Adrenal gland (tissue), 12 donors: ENCODE measurements around the gene SRPK2. TPM values are rescaled to one million over a fixed set of nuclear protein-coding genes. Genes with fewer than 3 reads are reported as not detected.

Source experiments
- DNase-seq, 7 donors: peaks; one replicate each; pipeline ENCODE4 v3.0.0-alpha.2; 2019 to 2020
- H3K27ac ChIP-seq, 5 donors: fragments of 200-600 bp; sonication (generic) in 4 of 5; 1 replicate in 3 of 5; 2 replicates in 2 of 5; pipeline versions ENCODE4 v1.5.1 to v1.8.0; 2016 to 2020; ENCODE audit warnings: mild to moderate bottlenecking in 1 of 5
- H3K27me3 ChIP-seq: fragments of 200-600 bp; 2 replicates; pipeline ENCODE4 v1.8.0; 2021
- H3K36me3 ChIP-seq, 2 donors: fragments of 200-600 bp; replicated peaks in 1 of 2; 1 replicate in 1 of 2; 2 replicates in 1 of 2; pipeline versions ENCODE4 v1.5.1 to v1.8.0; 2018 to 2022
- H3K4me1 ChIP-seq, 2 donors: fragments of 200-600 bp; replicated peaks in 1 of 2; 1 replicate in 1 of 2; 2 replicates in 1 of 2; pipeline versions ENCODE4 v1.5.1 to v1.8.0; 2018 to 2021
- H3K4me3 ChIP-seq, 4 donors: fragments of 200-600 bp; sonication (generic) in 3 of 4; one replicate each; pipeline ENCODE4 v1.5.1; 2016 to 2018
- H3K9me3 ChIP-seq, 3 donors: fragments of 200-600 bp; sonication (generic) in 1 of 3; replicated peaks in 1 of 3; 1 replicate in 2 of 3; 2 replicates in 1 of 3; pipeline versions ENCODE4 v1.5.1 to v1.8.0; 2016 to 2021
- POLR2A ChIP-seq, 2 donors: fragments of 450-650 bp; IDR thresholded peaks; one replicate each; pipeline ENCODE4 v1.6.1; 2017; ENCODE audit warnings: antibody characterized with exemption in 2 of 2, mild to moderate bottlenecking in 2 of 2, moderate library complexity in 1 of 2
- WGBS, 4 donors: extraction: QIAGEN DNeasy Blood & Tissue Kit in 2 of 4; methylation state at CpG; one replicate each; pipeline versions ENCODE4 v1.1.5 to v1.1.7; 2013 to 2017; 5-methylcytosine and 5-hydroxymethylcytosine counted together
- intact Hi-C, 2 donors: fragments of 100-400 bp; cut with DNase I; formaldehyde crosslinking; loops; one replicate each; pipeline versions ENCODE4 v1.14.1 to v1.15.0; 2022 to 2023
- polyA plus RNA-seq, 3 donors: library from polyadenylated mRNA; stranded (reverse); fragments of 200-250 nt in 2 of 3; fragments of 350-450 nt in 1 of 3; fragmentation: Illumina TruSeq in 1 of 3; extraction: RNeasy Lipid Tissue Mini Kit (QIAGEN cat#74804) in 1 of 3; gene quantifications; one replicate each; pipeline ENCODE4 v1.2.3, GENCODE V29; 2013 to 2014
- total RNA-seq, 9 donors: library from RNA; depleted of rRNA in 4 of 9; stranded (reverse); fragments of >200 nt in 4 of 9; fragments of 120-200 nt in 1 of 9; fragmentation: NEBNext Ultra II Directional in 1 of 9; extraction: Animal tissue kit (Norgen Biotek cat#: 25700) in 1 of 9; gene quantifications; one replicate each; pipeline versions ENCODE4 v1.1.0 to v1.2.4, GENCODE V29; 2013 to 2023
- TF ChIP-seq, protein P1 (sequence below), 6 experiments: fragments of 450-650 bp in 4 of 6; fragments of 200-600 bp in 2 of 6; sonication (generic) in 1 of 6; IDR thresholded peaks; 1 replicate in 5 of 6; 2 replicates in 1 of 6; pipeline versions ENCODE4 v1.5.1 to v1.8.0; 2016 to 2021; ENCODE audit warnings: antibody characterized with exemption in 6 of 6, mild to moderate bottlenecking in 2 of 6, moderate library complexity in 1 of 6
- donor health status: healthy with polysubstance abuse.
- donor health status: Bipolar disorder and iron deficiency.
- donor health status: DM: yes; HTN: yes; CAD: no.
- donor health status: DM: no; HTN: no; CAD: no.
- donor health status: DM: no; HTN: no; CAD: no.
- donor health status: DM: yes; HTN: yes; CAD: no.

The SRPK2 gene
- total and polyA plus RNA-seq, 12 donors = 7.3 to 64.7 (median 36.6) TPM

DNA sequence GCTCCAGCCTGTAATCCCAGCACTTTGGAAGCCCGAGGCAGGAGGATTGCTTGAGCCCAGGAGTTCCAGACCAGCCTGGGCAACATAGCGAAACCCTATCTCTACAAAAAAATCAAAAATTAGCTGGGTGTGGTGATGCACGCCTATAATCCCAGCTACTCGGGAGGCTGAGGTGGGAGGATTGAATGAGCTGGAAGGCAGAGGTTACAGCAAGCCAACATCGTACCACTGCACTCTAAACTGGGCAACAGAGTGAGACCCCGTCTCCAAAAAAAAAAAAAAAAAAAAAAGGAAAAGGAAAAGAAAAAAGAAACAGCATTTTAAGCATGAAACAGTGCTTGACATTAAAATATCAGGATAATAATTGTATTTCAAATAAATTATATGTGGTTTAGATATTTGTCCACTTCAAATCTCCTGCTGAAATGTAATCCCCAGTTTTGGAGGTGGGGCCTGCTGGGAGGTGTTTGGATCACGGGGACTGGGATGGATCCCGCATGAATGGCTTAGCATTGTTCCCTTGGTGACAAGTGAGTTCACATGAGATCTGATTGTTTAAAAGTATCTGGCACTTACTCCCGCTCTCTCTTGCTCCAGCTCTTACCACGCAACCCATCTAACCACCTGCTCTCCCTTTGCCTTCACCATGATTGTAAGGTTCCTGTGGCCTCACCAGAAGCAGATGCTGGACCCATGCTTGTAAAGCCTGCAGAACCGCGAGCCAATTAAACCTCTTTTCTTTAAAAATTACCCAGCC is 103.4 kb downstream of the SRPK2 start:
- no peaks in the 10 kb centered on the region for H3K27me3 ChIP-seq
- no peak overlapping the region for H3K4me3 ChIP-seq
- WGBS, 4 donors = 94 to 96% (median 95%) methylated on average over 12 of the region's 12 CpGs
- intact Hi-C loops = no loop called here
- TF ChIP-seq, protein P1, sequence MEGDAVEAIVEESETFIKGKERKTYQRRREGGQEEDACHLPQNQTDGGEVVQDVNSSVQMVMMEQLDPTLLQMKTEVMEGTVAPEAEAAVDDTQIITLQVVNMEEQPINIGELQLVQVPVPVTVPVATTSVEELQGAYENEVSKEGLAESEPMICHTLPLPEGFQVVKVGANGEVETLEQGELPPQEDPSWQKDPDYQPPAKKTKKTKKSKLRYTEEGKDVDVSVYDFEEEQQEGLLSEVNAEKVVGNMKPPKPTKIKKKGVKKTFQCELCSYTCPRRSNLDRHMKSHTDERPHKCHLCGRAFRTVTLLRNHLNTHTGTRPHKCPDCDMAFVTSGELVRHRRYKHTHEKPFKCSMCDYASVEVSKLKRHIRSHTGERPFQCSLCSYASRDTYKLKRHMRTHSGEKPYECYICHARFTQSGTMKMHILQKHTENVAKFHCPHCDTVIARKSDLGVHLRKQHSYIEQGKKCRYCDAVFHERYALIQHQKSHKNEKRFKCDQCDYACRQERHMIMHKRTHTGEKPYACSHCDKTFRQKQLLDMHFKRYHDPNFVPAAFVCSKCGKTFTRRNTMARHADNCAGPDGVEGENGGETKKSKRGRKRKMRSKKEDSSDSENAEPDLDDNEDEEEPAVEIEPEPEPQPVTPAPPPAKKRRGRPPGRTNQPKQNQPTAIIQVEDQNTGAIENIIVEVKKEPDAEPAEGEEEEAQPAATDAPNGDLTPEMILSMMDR (IDR thresholded peaks at IDR 0.05) = no peak
- TF ChIP-seq POLR2A (IDR thresholded peaks at IDR 0.05) = no peak
- no peaks in the 10 kb centered on the region for H3K9me3 ChIP-seq
- no peak overlapping the region for H3K27ac ChIP-seq
- DNase-seq = no peak
- H3K36me3 ChIP-seq = no peaks in the 10 kb centered on the region
- H3K4me1 ChIP-seq = no peaks in the 10 kb centered on the region

DNA sequence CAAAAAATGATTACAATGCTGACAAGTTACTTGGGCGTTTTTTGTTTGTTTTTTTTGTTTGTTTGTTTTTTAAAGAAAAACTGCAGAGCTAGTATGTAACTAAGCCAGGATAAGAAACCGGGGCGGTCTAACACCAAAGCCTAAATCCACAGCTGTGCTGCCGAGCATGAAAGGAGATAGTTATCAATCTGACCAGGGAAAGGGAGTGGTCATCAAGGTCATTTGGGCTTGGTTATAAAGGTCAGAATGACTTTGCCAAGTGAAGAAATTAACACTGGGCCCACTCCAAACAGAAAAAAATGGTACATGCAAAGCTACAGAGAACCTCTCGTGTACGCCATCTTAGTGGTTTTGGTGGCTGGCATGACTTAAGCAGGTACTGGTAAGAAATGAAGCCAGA is 104.7 kb downstream of the SRPK2 start:
- WGBS, 4 donors = 68 to 77% (median 75%) methylated on average over 6 of the region's 6 CpGs
- no peak for TF ChIP-seq POLR2A (IDR thresholded peaks at IDR 0.05)
- TF ChIP-seq, protein P1 (IDR thresholded peaks at IDR 0.05) = no peak

GRCh38 chr7:105281966-105282365 is 106.8 kb downstream of the SRPK2 start:
- no peak for DNase-seq
- Histone ChIP-seq H3K9me3 (no peaks in the 10 kb centered on the region), H3K4me1 (peaks cover 0 to 6% of the 10 kb centered on the region in 2 donors), H3K27me3 (no peaks in the 10 kb centered on the region), H3K27ac (no peak overlapping the region), H3K4me3 (no peak overlapping the region), H3K36me3 (no peaks in the 10 kb centered on the region)
- TF ChIP-seq POLR2A (IDR thresholded peaks at IDR 0.05) = no peak
- TF ChIP-seq, protein P1 (IDR thresholded peaks at IDR 0.05) = no peak
- WGBS, 4 donors = 88 to 93% (median 90%) methylated on average over 2 of the region's 2 CpGs
- intact Hi-C loops = no loop called here

More for the DNA sequence above, 104.7 kb downstream of the SRPK2 start:
- intact Hi-C loops = no loop called here
- Histone ChIP-seq H3K27me3 (no peaks in the 10 kb centered on the region), H3K27ac (no peak overlapping the region), H3K9me3 (no peaks in the 10 kb centered on the region), H3K4me1 (peaks cover 0 to 6% of the 10 kb centered on the region in 2 donors), H3K36me3 (no peaks in the 10 kb centered on the region), H3K4me3 (no peak overlapping the region)
- no peak for DNase-seq

- WGBS, 4 donors = 64 to 85% (median 74%) methylated on average over 1 of the region's 1 CpG
- H3K4me3 ChIP-seq = no peak overlapping the region
- H3K27me3 ChIP-seq = no peaks in the 10 kb centered on the region
- H3K9me3 ChIP-seq = no peaks in the 10 kb centered on the region
- intact Hi-C loops = no loop called here
- H3K4me1 ChIP-seq = peaks cover 0 to 6% of the 10 kb centered on the region in 2 donors
- no peak for TF ChIP-seq POLR2A (IDR thresholded peaks at IDR 0.05)
- TF ChIP-seq, protein P1 (IDR thresholded peaks at IDR 0.05) = no peak
- H3K36me3 ChIP-seq = no peaks in the 10 kb centered on the region
- no peak for DNase-seq
- no peak overlapping the region for H3K27ac ChIP-seq
Measured at GRCh38 chr7:105279688-105280007, 109.1 kb downstream of the SRPK2 start.
